NCI-H446 treated with DMSO at 0.1 percent for 48 hours (cell line): ENCODE results near the gene KRT79.
A peak's percentile ranks its signal among the peaks of the same experiment; 100 is the strongest.
"Not testable (repeated sequence)": the region's sequence is repeated elsewhere in the genome, so short reads cannot be mapped to it uniquely, and the experiment has no call there.

Source experiments
- DNase-seq: peaks from one replicate; lab custom pipeline; 2025; lab: John Stamatoyannopoulos, UW

KRT79 gene

DNA sequence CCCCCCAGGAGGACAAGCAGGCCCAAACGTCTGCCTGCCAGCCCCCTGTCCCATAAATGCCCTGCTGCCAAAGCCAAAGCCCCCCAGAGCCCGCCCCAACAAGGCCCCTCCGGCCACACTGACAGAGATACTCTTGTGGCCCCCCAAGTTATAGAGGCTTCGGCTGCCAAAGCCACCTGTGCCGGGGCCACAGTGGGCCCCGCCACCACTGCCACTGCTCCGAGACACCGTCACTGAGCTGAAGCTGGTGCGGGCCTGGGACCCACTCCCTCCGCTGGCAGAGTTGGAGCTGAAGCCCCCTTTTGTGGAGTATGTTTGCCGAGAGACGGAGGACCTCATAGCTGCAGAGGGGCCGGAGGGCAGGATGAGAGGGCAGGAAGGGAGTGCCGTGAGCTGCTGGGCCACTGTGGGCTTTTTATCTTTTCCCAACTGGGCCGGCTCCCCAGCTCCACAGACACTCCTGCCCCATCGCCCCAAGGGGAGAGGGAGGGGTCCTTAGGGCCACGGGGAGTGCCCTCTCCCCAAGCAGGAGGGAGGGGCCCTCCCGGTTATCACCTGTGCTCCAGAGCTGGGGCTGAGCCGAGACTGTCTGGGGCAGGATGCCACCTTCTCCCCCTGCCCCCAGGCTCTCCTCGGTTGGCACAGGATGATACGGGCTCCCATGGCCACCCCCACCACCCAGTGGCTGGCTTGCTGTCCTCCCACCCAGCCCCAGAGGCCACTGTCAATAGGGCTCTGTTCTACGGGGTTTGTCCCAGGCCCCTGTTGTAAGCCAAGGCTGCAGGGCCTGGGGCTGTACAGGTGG is at the start of gene KRT79:
Gene KRT79 (minus strand): TSS at position 390 of the 805 bp plus-strand sequence. CDS start 51 bp downstream, at position 339.
- DNase-seq, result no peak

DNA sequence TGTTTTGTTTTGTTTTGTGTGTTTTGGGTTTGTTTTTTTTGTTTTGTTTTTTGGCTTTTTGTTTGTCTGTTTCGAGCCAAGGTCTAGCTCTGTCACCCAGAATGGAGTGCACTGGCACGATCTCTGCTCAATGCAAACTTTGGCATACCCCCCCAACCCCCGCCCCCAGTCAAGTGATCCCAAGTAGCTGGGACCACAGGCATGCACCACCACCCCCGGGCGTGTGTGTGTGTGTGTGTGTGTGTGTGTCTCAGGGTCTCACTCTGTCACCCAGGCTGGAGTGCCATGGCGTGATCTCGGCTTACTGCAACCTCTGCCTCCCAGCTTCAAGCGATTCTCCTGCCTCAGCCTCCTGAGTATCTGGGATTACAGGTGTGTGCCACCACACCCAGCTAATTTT is 46.4 kb upstream of the KRT79 start:
- not testable (repeated sequence) for DNase-seq

DNA sequence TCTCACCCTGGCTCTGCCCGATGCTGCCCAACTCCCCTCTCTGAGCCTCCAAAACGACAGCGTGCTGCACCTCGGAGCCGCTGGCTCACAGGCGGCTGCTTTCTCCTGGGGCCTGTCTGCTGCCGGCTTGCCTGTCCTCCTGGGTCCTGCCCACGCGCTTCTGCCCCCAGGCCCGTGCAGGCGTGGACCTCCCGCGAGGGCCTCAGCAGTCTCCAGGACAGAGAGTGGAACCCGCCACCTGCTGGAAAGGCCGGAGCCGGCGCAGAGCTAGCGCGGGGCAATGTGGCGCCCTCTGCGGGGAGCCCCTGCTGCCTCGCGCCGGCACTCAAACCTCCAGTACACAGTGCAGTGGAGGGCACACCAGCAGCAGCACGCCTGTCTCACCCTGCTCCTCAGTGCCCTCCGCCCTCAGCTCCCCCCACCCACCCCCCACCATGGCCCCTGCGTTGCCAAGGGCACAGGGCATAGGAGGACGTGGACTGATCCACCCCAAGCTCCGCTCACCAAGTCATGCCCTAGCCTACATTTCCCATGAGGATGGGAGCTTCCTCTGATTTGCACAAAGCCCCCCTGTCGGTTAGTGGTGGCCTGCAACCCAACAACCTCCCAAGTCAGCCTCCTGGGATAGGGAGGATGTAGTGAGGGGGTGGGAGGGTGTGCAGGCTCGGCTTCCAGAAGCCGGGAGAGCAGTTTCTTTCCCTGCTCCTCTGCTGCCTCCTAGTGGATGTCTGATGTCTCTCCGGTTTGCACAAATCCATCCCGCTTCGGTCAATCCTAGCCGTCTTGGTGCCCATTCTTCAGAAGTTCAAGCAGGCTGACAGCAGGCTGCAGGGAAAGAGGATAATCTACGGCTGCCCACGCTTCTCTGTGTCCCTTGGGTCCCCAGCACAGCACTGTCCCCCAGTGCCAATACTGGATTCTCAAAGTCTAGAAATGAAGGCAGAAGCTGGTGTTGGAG is 45.6 kb upstream of the KRT79 start:
- peak; percentile 17 for DNase-seq

DNA sequence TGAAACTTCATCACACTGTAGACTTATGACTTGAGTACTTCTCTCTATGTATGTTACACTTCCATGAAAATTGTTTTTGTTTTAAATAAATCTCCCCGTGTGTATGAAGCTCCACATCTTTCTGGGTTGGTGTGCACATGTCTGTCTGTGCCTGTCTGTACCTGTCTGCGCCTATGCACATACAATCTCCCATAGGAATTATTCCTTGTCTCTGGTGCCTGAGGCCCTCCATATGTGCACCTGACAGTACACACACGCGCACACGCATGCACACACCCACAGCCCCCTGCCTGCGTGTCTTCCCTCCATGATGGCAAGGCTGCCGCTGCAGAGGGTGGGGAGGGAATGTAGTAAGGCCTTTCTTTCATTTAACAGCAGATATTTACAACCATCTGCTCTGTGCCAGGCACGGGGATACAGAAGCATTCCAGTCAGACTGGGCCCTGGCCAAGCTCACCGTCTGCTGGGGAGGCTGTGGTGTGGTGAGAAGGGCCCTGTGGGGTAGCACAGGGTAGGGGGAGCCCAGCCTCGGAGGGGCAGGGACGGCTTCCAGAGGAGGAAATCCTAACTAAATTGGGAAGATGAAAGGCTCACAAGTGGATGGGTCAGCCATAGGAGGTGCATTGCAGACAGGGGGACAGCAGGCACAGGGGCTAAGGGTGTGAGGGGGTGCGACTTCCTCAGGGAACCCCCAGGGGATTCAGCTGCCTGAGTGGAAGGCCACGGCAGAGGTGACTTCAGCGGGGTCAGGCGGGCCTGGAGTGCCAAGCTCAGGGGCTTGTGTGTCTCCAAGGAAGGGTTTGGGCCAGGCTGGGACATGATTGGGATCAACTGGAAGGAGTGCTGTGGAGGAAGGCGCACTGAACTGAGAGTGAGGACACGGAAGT is 44.6 kb upstream of the KRT79 start:
- peak; percentile 48 for DNase-seq

GRCh38 chr12:52877242-52877641 is 43.1 kb upstream of the KRT79 start:
- no peak for DNase-seq

DNA sequence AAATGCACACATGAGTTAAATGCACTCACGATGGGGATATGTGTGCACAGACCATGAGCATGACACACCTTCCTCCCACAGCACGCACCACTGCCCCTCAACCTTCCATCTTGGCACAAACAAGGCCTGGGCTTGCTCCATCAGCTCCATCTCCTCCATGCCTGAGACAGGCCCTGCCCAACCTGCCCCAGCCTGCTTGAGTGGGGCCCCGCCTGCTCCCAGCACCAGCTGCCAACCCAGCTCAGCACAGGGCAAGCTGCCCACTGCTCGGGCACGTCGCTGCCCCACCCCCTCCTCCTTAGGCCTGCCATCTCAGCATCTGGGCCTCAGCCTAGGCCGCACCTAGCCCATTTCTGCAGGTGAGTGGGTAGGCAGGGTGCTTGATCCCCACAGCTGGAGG is 42.3 kb upstream of the KRT79 start:
- DNase-seq, result no peak

DNA sequence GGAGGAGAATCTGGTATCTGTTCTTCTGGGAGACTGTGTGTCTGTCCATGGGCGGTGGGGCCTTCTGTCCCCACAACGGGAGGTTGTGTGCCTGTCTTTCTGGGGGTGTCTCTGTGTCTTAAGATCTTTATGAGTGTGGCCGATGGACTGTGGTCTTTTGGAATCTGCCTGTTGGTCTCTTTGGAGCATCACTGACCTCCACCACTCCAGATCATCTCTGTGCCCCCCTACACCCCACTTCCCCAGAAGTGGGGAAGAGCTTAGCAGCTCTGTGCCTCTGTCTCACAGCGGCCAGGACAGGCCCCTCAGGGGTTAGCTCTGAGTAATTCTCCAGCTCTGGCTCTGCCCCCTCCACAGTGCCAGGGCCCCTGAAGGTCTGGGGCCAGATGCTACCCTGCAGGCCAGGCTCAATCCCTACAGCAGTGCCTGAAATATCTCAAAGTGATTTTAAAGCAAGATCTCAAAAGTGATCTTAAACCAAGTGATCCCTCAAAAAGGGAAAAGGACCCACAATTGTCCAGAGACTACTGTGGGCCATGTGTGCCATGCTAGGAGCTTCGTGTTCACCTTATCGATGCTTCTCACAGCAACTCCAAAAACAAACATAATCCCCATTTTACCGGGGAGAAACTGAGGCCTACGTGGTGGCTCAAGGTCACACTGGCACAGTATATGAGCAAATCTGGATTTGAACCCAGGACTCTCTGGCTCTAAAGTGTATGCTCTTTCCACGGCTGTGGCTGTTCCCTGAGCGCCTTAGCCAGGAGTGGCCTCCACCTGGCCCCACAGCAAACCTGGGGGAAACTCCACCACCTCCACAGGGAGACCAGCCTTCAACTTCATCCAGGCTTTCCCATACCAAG is 40.7 kb upstream of the KRT79 start:
- DNase-seq, result no peak

- DNase-seq, result no peak
Observed at GRCh38 chr12:52873832-52874572, 39.9 kb upstream of the KRT79 start.

GRCh38 chr12:52873513-52873831 is 39.4 kb upstream of the KRT79 start:
- DNase-seq, result no peak

DNA sequence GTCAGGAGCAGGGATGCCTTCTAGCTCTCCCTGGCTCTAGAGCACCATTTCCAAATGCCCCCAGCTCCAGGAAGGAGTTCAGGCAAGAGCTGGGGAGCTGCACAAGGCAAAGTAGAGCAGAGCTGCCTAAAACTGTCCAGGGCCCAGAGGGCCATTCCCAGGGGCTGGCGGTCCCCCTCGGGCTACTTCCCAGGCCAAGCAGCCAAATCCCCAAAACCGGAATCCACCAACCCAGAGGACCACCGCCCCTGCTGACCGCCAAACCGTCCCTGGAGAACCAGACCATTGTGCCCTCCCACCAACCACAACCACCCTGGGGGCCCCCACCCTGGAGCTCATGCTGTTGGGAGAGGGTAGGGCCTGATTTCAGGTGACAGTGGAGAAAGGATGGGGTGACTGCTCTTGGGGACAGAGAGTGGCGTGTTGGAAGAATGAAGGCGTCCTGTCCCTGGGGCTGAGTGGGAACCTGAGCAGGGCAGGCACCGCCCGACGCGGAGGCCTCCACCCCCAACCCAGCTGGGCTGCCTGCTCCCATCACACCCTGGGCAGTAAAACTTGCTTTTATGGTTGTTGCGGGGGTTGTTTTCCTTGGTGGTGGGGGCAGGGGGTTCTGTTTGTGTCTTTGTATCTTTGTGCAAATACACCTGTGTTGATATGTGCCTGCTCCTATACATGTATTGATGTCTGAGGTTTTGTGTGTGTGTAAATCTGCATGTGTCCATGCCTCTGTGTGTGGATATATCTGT is 38.7 kb upstream of the KRT79 start:
- no peak for DNase-seq

- DNase-seq, result no peak
Observed at GRCh38 chr12:52871291-52872039, 37.4 kb upstream of the KRT79 start.

DNA sequence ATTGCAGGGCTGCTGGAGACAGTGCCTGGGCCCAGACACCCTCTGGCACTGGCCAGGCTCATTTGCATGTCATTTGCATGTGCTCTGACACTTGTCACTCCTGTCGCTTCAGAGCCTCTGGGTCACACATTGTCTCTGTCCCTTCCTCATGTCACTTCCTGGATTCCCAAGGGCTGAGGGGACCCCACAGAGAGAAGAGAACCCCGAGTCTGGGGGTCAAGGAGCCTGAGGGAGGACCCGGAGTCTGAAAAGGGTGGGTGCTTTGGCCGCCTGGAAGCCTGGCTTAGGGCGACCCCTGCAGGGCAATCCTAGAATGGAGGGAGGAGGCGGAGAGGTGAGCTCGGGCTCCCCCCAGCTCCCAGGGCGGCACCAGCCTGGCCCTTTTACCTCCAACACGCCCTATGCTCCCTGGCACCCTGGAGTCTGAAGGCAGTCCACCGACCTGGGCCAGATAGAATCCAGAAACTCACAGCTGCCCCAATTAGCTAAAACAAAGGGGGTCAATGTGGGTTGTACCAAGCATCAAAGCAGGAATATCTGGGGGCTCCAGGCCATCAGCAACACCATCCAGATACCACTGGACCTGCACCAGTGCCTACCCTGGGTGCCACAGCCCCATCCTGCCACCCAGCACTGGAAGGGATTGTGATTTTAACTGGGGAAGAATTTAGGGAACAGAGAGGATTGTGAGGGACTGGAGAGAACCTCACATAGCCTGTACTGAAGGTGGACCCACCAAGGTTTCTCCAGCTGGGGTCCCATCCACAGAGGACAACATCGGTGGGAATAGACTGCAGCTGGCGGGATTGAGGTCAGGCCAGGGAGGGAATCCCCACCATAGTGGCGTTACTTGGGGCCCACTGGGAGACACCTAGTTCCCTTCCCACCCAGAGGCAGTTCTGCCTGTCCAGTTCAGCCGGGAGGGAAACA is 36.5 kb upstream of the KRT79 start:
- DNase-seq, result no peak

DNA sequence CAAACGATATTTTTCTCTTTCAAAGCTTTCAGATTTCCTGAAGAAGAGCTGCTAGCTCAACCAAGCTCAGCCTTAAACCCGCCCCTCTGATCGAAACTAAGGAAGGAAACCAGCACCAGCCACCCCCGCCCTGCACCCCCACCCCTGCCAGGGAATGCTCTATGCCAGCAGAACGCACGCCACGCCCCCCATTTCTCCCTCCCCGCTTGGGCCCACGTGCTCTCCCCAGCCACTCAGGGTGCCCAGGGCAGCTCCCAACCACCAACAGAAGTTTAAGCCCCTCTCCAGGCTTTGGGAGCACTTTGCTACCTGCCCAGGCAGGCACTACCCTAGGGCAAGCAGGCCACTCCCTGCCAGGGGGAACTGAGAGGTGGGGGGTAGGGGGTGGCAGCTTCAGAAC is 33.5 kb upstream of the KRT79 start:
- DNase-seq, result no peak

GRCh38 chr12:52867152-52867551 is 33.0 kb upstream of the KRT79 start:
- DNase-seq, result no peak

DNA sequence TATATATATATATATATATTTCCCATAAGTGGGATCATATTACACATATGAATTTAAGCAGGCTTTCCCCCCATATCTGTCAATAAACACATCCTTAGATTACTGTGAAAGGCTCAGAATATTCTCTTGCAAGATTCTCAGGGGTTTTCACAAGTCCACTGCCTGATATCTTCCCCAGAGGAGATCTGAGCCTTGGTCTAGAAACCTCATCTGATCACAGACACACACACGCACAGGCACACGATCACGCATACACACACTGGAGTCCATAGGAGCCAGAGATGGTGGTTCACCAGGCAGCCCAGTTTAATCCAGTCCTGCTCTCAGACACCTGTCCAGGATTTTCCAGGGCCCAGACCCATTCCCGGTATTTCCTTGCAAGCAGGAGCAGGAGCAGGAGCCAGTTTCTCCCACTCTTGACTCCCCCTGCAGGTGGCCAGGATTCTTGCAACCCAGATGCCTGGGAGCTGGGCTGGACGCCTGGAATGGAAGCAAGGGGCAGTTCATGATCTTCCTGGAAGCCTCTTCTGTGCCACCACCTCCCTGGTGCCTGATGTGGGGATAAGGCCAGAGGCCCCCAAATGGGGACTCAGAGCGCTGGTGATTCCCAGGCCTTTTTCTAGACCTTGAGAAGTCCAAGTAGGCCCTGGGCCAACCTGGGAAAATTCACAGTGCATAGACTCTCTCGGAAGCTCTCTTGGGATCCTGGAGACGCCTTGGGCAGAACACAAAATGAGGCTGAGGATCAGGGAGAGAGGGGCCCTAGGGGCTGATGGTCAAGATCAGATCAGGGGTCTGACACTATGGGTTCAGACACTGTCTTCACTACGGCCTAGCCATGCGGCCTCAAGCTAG is 31.2 kb upstream of the KRT79 start:
- DNase-seq, result no peak

DNA sequence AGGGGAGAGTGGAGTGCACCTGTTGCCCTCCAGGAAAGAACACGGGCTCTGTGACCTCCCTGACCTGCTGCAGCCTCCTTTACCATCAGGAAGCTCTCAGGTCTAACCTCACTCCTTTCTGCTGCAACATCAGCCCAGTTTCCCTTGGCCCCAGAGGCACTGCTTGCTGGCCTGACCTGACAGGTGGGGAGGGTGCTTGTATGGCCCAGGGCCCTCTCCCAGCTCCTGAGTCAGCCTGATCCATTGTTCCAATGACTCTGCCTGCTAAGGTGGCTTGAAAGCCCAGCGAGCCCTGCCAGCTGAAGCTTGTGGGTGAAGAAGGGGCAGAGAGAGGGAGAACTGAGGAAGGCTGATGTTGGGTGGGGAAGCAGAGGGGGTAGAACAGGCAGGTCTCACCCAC is 27.9 kb upstream of the KRT79 start:
- DNase-seq, result no peak

- no peak for DNase-seq
Observed at GRCh38 chr12:52861511-52861910, 27.4 kb upstream of the KRT79 start.
